ENCODE measurements around the gene GFRA3. TPM values are rescaled to one million over a fixed set of nuclear protein-coding genes. Genes with fewer than 3 reads are reported as not detected.
A peak's percentile ranks its signal among the peaks of the same experiment; 100 is the strongest.

Gene GFRA3
- polyA plus RNA-seq, 2 of the 4 experiments (the other 2 are of a cell fraction), result 0.04 to 0.08 TPM

GRCh38 chr5:138234651-138235050 is 39.8 kb downstream of the GFRA3 start (continued):
- TF ChIP-seq EHF (CRISPR knock-in tag; IDR thresholded peaks at IDR 0.05), result no peak
- TF ChIP-seq GATA3 (IDR thresholded peaks at IDR 0.05; ENCODE audit: borderline replicate concordance), result no peak
- no peak for TF ChIP-seq RFX5 (IDR thresholded peaks at IDR 0.05)

- FAIRE-seq (no peak), ATAC-seq (no peak), DNase-seq (ENCODE audit: low read depth in 1 of 2, low spot score in 1 of 2) (peak in 1 of 2 experiments; percentile 26)
- H3K4me2 ChIP-seq, result no peak overlapping the region
- WGBS (ENCODE audit: missing lambda C conversion rate), result 51% methylated on average over 2 of the region's 2 CpGs
- peaks cover 16% of the 10 kb centered on the region for H3K4me1 ChIP-seq
- ChIA-PET POLR2A (no interaction called here), CTCF (interaction anchor here (2.0 to 3.9 kb wide), 4 partner anchors 9 to 50 kb away, joined by 9 to 32 read pairs (median 17); no protein-coding TSS in a partner anchor)
- no peak for TF ChIP-seq POLR2A (IDR thresholded peaks at IDR 0.05; ENCODE audit: low read length)
- no peak for TF ChIP-seq HOXB5 (CRISPR knock-in tag; IDR thresholded peaks at IDR 0.05)
- TF ChIP-seq E2F6 (IDR thresholded peaks at IDR 0.05; ENCODE audit: borderline replicate concordance, low read depth), result no peak
- TF ChIP-seq ELK1 (IDR thresholded peaks at IDR 0.05; ENCODE audit: low read depth, low read length), result no peak
- no peak for TF ChIP-seq SMC3 (IDR thresholded peaks at IDR 0.05)
- no peak for TF ChIP-seq HEYL (CRISPR knock-in tag; IDR thresholded peaks at IDR 0.05)
- no peak for TF ChIP-seq HOXA7 (CRISPR knock-in tag; IDR thresholded peaks at IDR 0.05)
- no peak for TF ChIP-seq MAX (IDR thresholded peaks at IDR 0.05)
- TF ChIP-seq RNF2 (IDR thresholded peaks at IDR 0.05; ENCODE audit: borderline replicate concordance, low read depth), result no peak
- TF ChIP-seq PBX3 (IDR thresholded peaks at IDR 0.05), result no peak
- no peak for TF ChIP-seq GATA3 (IDR thresholded peaks at IDR 0.05; ENCODE audit: borderline replicate concordance)
- no peak for TF ChIP-seq NFE2L2 (conservative IDR thresholded peaks at IDR 0.05; ENCODE audit: low read length)
- TF ChIP-seq KDM5A (IDR thresholded peaks at IDR 0.05), result no peak
- TF ChIP-seq MAZ (IDR thresholded peaks at IDR 0.05; ENCODE audit: borderline replicate concordance, low read depth, low read length), result no peak
- no peak overlapping the region for H3K27ac ChIP-seq
- no peaks in the 10 kb centered on the region for H3K9me3 ChIP-seq
- H3K4me3 ChIP-seq, result no peak overlapping the region
Observed at GRCh38 chr5:138233280-138233679, 41.1 kb downstream of the GFRA3 start.

- Histone ChIP-seq H3K27ac (peak overlapping the region; percentile 29 to 71; a peak in 5 of 6 replicates), H3K4me2 (peak overlapping the region; percentile 52), H3K4me3 (no peak overlapping the region), H3K4me1 (peaks cover 16% of the 10 kb centered on the region), H3K9me3 (peaks cover 12% of the 10 kb centered on the region)
- ChIA-PET POLR2A (interaction anchor here (0.5 to 2.0 kb wide), 3 partner anchors 17 to 25 kb away, joined by 3 to 7 read pairs (median 3); partner anchors contain the start of gene CDC23), CTCF (interaction anchor here (0.8 to 3.2 kb wide), 7 partner anchors 8 to 232 kb away, joined by 3 to 18 read pairs (median 4); no protein-coding TSS in a partner anchor)
- peak in 1 of 2 experiments; percentile 47; a peak in 1 of 5 replicates for TF ChIP-seq EP300 (IDR thresholded peaks at IDR 0.05)
- peak; percentile 13; the same call in 1 of the 2 replicates for TF ChIP-seq REST (IDR thresholded peaks at IDR 0.05)
- TF ChIP-seq CEBPB (IDR thresholded peaks at IDR 0.05), result no peak
- FAIRE-seq, result no peak
- peak; percentile 81 for ATAC-seq
- whole genome bisulfite sequencing (ENCODE audit: missing lambda C conversion rate), result 44% methylated on average over 7 of the region's 7 CpGs
- peak in 1 of 2 experiments; percentile 57 for DNase-seq (ENCODE audit: low read depth in 1 of 2, low spot score in 1 of 2)
Observed at GRCh38 chr5:138230981-138231589, 43.3 kb downstream of the GFRA3 start.
